Suppressor macrophage treated with lipopolysaccharide for 1 hour (primary cell): ENCODE results near the gene CXADR.
"Not testable (repeated sequence)": the region's sequence is repeated elsewhere in the genome, so short reads cannot be mapped to it uniquely, and the experiment has no call there.

Source experiments
- DNase-seq, 3 donors: peaks; one replicate each; pipeline ENCODE4 v3.0.0-alpha.2; 2020 to 2022

The CXADR gene

GRCh38 chr21:17512253-17513213 lies at the start of gene CXADR:
CXADR (plus strand) TSS chr21:17513043; CDS start chr21:17513130, 87 bp downstream.
- DNase-seq: peak; percentile 38 to 59 (median 43)

GRCh38 chr21:17466166-17466565 lies 46.7 kb upstream of the CXADR start:
- peak; percentile 58 to 70 (median 60) for DNase-seq

- DNase-seq: no peak
Measured at GRCh38 chr21:17467392-17467791, 45.5 kb upstream of the CXADR start.

GRCh38 chr21:17467829-17468228 lies 45.0 kb upstream of the CXADR start:
- no peak for DNase-seq

- no peak for DNase-seq
Measured at GRCh38 chr21:17468698-17469097, 44.1 kb upstream of the CXADR start.

- DNase-seq: no peak
Measured at GRCh38 chr21:17469727-17470126, 43.1 kb upstream of the CXADR start.

- no peak for DNase-seq
Measured at GRCh38 chr21:17472182-17472581, 40.7 kb upstream of the CXADR start.

- DNase-seq: no peak
Measured at GRCh38 chr21:17472592-17473271, 40.1 kb upstream of the CXADR start.

- peak; percentile 34 to 60 (median 54) for DNase-seq
Measured at GRCh38 chr21:17476006-17476405, 36.8 kb upstream of the CXADR start.

GRCh38 chr21:17478156-17478555 lies 34.7 kb upstream of the CXADR start:
- not testable (repeated sequence) for DNase-seq

GRCh38 chr21:17479606-17480005 lies 33.2 kb upstream of the CXADR start:
- no peak for DNase-seq

GRCh38 chr21:17482928-17483327 lies 29.9 kb upstream of the CXADR start:
- no peak for DNase-seq

GRCh38 chr21:17488620-17489019 lies 24.2 kb upstream of the CXADR start:
- DNase-seq: no peak

GRCh38 chr21:17489565-17489964 lies 23.3 kb upstream of the CXADR start:
- not testable (repeated sequence) for DNase-seq

- peak; percentile 81 to 92 (median 90) for DNase-seq
Measured at GRCh38 chr21:17491716-17492414, 21.0 kb upstream of the CXADR start.

GRCh38 chr21:17492415-17493168 lies 20.3 kb upstream of the CXADR start:
- DNase-seq: no peak

- no peak for DNase-seq
Measured at GRCh38 chr21:17494051-17494450, 18.8 kb upstream of the CXADR start.

GRCh38 chr21:17495680-17496079 lies 17.2 kb upstream of the CXADR start:
- DNase-seq: no peak

GRCh38 chr21:17497316-17497715 lies 15.5 kb upstream of the CXADR start:
- DNase-seq: no peak

- no peak for DNase-seq
Measured at GRCh38 chr21:17498586-17498985, 14.3 kb upstream of the CXADR start.

- DNase-seq: no peak
Measured at GRCh38 chr21:17501107-17502006, 11.5 kb upstream of the CXADR start.
